Smooth muscle cell (in vitro differentiated cells): ENCODE results near the gene LMAN1L. TPM values are rescaled to one million over a fixed set of nuclear protein-coding genes. Genes with fewer than 3 reads are reported as not detected.
A peak's percentile ranks its signal among the peaks of the same experiment; 100 is the strongest.

Experiments used
- DNase-seq: peaks from one replicate; lab custom pipeline; 2025; ENCODE audit not compliant: unreplicated experiment; lab: John Stamatoyannopoulos, UW
- H2AFZ ChIP-seq: fragments of 200-600 bp; sonication (generic); 2 replicates; pipeline ENCODE4 v1.6.0; 2016; ENCODE audit warnings: antibody characterized with exemption, low read depth, mild to moderate bottlenecking
- H3F3A ChIP-seq: fragments of 200-600 bp; sonication (generic); 2 replicates; pipeline ENCODE4 v1.6.0; 2017; ENCODE audit warnings: antibody characterized with exemption, low read depth
- H3K27ac ChIP-seq: fragments of 200-600 bp; sonication (generic); 2 replicates; pipeline ENCODE4 v1.5.1; 2016; ENCODE audit warnings: low read depth, mild to moderate bottlenecking
- H3K27me3 ChIP-seq: fragments of 200-600 bp; sonication (generic); 2 replicates; pipeline ENCODE4 v1.6.1; 2016; ENCODE audit warnings: low read depth, mild to moderate bottlenecking
- H3K36me3 ChIP-seq: fragments of 200-600 bp; sonication (generic); 2 replicates; pipeline ENCODE4 v1.5.1; 2016; ENCODE audit warnings: low read depth
- H3K4me1 ChIP-seq: fragments of 200-600 bp; sonication (generic); 2 replicates; pipeline ENCODE4 v1.5.1; 2016; ENCODE audit warnings: low read depth
- H3K4me2 ChIP-seq: fragments of 200-600 bp; sonication (generic); 2 replicates; pipeline ENCODE4 v1.6.0; 2016; ENCODE audit warnings: mild to moderate bottlenecking
- H3K4me3 ChIP-seq: fragments of 200-600 bp; sonication (generic); 2 replicates; pipeline ENCODE4 v1.5.1; 2016; ENCODE audit warnings: mild to moderate bottlenecking
- H3K79me2 ChIP-seq: fragments of 200-600 bp; sonication (generic); 2 replicates; pipeline ENCODE4 v1.6.0; 2016; ENCODE audit warnings: low read depth, mild to moderate bottlenecking
- H3K9ac ChIP-seq: fragments of 200-600 bp; sonication (generic); 2 replicates; pipeline ENCODE4 v1.6.0; 2016; ENCODE audit warnings: low read depth
- H3K9me3 ChIP-seq: fragments of 200-600 bp; sonication (generic); replicated peaks from 2 replicates; pipeline ENCODE4 v1.5.1; 2016; ENCODE audit warnings: low read depth
- H4K20me1 ChIP-seq: fragments of 200-600 bp; sonication (generic); 2 replicates; pipeline ENCODE4 v1.6.0; 2016; ENCODE audit warnings: low read depth
- WGBS: methylation state at CpG from one replicate; pipeline ENCODE4 v1.1.7; 2016; ENCODE audit warnings: low lambda C conversion rate; 5-methylcytosine and 5-hydroxymethylcytosine counted together
- polyA plus RNA-seq: library from polyadenylated mRNA; unstranded; fragments of >200 nt; fragmentation: Nextera tagmentation; extraction: Ambion mirVana; gene quantifications from 2 replicates; pipeline ENCODE4 v1.2.1, GENCODE V29; 2016
- total RNA-seq: library from RNA; depleted of rRNA; stranded (reverse); fragments of >200 nt; gene quantifications from 2 replicates; pipeline ENCODE4 v1.2.3, GENCODE V29; 2014
- TF ChIP-seq, protein P1 (sequence below): fragments of 200-600 bp; sonication (generic); IDR thresholded peaks from 2 replicates; pipeline ENCODE4 v1.5.1; 2017; ENCODE audit warnings: borderline replicate concordance, mild to moderate bottlenecking, antibody characterized with exemption; ENCODE audit not compliant: insufficient read depth, poor library complexity, severe bottlenecking

LMAN1L gene
- total and polyA plus RNA-seq, 2 experiments from 2014 or later, result not detected

DNA sequence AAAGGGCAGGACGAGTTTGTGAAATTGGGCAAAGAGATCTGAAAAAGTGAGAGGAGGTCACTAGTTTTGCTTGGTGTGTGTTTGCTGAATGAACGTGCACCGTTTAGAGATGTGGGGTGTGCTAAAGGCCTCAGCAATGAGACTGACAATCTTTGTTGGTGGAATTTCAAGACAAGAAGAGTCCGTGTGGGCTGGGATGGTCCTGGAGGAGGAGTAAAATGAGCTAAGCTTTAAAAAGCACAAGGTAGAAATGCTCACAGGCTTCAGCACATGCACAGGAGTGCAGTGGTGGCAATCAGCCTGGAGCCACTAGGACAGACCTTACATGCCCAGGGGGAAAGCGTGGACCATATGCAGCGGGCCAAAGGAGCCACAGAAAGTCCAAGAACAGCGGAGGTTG, 12.3 kb downstream of the LMAN1L start:
- H3K79me2 ChIP-seq, result no peaks in the 10 kb centered on the region
- no peaks in the 10 kb centered on the region for H3K9me3 ChIP-seq
- no peak overlapping the region for H3K27ac ChIP-seq
- H3K4me1 ChIP-seq, result peaks cover 16% of the 10 kb centered on the region
- H3F3A ChIP-seq, result no peaks in the 10 kb centered on the region
- H3K4me2 ChIP-seq, result no peak overlapping the region
- no peak overlapping the region for H2AFZ ChIP-seq
- no peak overlapping the region for H3K9ac ChIP-seq
- no peaks in the 10 kb centered on the region for H3K36me3 ChIP-seq
- H4K20me1 ChIP-seq, result no peaks in the 10 kb centered on the region
- H3K4me3 ChIP-seq, result no peak overlapping the region
- H3K27me3 ChIP-seq, result peaks cover 55% of the 10 kb centered on the region
- TF ChIP-seq, protein P1, sequence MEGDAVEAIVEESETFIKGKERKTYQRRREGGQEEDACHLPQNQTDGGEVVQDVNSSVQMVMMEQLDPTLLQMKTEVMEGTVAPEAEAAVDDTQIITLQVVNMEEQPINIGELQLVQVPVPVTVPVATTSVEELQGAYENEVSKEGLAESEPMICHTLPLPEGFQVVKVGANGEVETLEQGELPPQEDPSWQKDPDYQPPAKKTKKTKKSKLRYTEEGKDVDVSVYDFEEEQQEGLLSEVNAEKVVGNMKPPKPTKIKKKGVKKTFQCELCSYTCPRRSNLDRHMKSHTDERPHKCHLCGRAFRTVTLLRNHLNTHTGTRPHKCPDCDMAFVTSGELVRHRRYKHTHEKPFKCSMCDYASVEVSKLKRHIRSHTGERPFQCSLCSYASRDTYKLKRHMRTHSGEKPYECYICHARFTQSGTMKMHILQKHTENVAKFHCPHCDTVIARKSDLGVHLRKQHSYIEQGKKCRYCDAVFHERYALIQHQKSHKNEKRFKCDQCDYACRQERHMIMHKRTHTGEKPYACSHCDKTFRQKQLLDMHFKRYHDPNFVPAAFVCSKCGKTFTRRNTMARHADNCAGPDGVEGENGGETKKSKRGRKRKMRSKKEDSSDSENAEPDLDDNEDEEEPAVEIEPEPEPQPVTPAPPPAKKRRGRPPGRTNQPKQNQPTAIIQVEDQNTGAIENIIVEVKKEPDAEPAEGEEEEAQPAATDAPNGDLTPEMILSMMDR, result no peak
- DNase-seq, result no peak
- WGBS, result 82% methylated on average over 7 of the region's 7 CpGs

DNA sequence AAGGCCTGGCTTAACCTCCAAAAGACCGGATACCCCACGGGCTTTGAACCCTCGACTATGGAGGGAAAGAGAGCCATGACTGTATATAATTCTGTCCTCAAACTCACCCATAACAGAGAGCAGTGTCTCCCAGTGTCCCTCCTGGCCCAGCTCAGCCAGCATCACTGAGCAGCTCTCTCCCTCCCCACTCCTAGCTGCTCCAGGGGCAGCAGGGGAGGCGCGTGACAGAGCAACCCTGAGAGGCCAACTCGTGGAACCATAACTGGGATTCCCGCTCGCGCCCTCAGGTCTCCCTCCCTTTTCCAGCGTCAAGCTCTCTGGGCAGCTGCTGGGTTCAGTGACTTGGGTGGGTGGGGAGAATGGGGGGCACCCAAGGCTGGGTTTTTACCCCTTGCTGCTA, 13.2 kb downstream of the LMAN1L start:
- Histone ChIP-seq H3K27ac (no peak overlapping the region), H3K9ac (no peak overlapping the region), H3K4me3 (no peak overlapping the region), H3K4me2 (no peak overlapping the region), H3K4me1 (peaks cover 12% of the 10 kb centered on the region), H3F3A (no peaks in the 10 kb centered on the region), H2AFZ (no peak overlapping the region), H3K27me3 (peaks cover 55% of the 10 kb centered on the region), H3K36me3 (no peaks in the 10 kb centered on the region), H3K79me2 (no peaks in the 10 kb centered on the region), H4K20me1 (no peaks in the 10 kb centered on the region), H3K9me3 (no peaks in the 10 kb centered on the region)
- WGBS, result 74% methylated on average over 9 of the region's 10 CpGs
- no peak for DNase-seq
- TF ChIP-seq, protein P1, result no peak

DNA sequence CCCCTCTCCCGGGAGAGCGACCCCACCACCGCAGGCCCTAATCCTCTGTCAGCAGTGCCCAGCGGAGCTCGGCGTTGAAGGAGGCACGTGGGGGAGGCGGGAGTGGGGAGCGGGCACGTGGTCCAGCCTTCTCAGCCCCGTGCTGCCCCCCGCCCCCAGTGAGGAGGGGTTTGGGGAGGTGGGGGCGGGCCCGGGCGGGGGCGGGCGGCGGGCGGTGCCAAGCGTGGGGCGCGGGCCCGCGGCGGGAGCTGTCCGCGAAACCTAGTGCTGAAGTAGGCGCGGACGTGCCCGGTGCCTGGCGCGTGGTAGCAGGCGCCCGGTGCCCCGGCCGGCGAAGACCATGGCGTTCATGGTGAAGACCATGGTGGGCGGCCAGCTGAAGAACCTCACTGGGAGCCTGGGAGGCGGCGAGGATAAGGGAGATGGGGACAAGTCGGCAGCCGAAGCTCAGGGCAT, 13.8 kb downstream of the LMAN1L start, which contains the start of gene CPLX3:
TSS of gene CPLX3 (plus strand) at position 264 of the 456 bp plus-strand sequence. CDS start at position 341, 77 bp downstream.
- TF ChIP-seq, protein P1, result no peak
- H3K9me3 ChIP-seq, result no peaks in the 10 kb centered on the region
- H3K27ac ChIP-seq, result no peak within 1 kb of the TSS
- H3K4me3 ChIP-seq, result no peak within 1 kb of the TSS
- 11% methylated on average over 25 of the region's 44 CpGs for WGBS
- no peaks in the 10 kb centered on the region for H3F3A ChIP-seq
- H2AFZ ChIP-seq, result no peak within 1 kb of the TSS
- peaks cover 7% of the 10 kb centered on the region for H3K4me1 ChIP-seq
- no peaks in the 10 kb centered on the region for H3K36me3 ChIP-seq
- peak; percentile 8 for DNase-seq
- peaks cover 55% of the 10 kb centered on the region for H3K27me3 ChIP-seq
- no peaks in the 10 kb centered on the region for H4K20me1 ChIP-seq
- no peak within 1 kb of the TSS for H3K9ac ChIP-seq
- no peaks in the 10 kb centered on the region for H3K79me2 ChIP-seq
- peak within 1 kb of the TSS; percentile 67 for H3K4me2 ChIP-seq

DNA sequence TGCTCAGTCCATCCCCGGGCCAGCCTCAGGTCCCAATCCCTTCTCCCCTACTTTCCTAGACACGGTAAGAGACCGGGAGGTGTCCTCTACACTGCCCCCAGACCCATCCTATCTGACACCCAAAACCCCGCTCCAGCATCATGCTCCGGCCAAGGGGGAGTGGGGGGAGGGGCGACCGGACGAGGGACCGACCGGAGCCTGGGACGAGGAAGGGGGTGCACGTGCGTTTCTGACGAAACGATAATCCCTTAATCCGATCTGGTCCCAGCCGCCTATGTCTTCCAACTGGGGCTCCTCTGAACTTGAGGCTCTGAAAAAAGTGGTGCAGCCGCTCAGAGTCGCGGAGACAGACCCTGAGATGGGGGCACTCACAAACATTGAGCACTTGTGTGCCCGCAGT, 14.3 kb downstream of the LMAN1L start:
- TF ChIP-seq, protein P1, result no peak
- Histone ChIP-seq H3K4me3 (no peak overlapping the region), H3K4me2 (no peak overlapping the region), H3K27me3 (peaks cover 55% of the 10 kb centered on the region), H3K79me2 (no peaks in the 10 kb centered on the region), H3K4me1 (peaks cover 3% of the 10 kb centered on the region), H3K9me3 (no peaks in the 10 kb centered on the region), H3K9ac (no peak overlapping the region), H3F3A (no peaks in the 10 kb centered on the region), H2AFZ (no peak overlapping the region), H4K20me1 (no peaks in the 10 kb centered on the region), H3K36me3 (no peaks in the 10 kb centered on the region), H3K27ac (no peak overlapping the region)
- 57% methylated on average over 15 of the region's 21 CpGs for WGBS
- DNase-seq, result no peak
